GM23338 (cell line): ENCODE results near the gene DLGAP4. TPM values are rescaled to one million over a fixed set of nuclear protein-coding genes. Genes with fewer than 3 reads are reported as not detected.

Source experiments
- ATAC-seq: fragments of 200-7000 bp; cut with Tn5 transposase; 3 replicates; pipeline ENCODE4 v1.9.1; 2020
- DNase-seq: peaks from one replicate; pipeline ENCODE4 v3.0.0-alpha.2; 2015; ENCODE audit warnings: low spot score
- H2AFZ ChIP-seq: fragments of 200-600 bp; sonication (generic); 2 replicates; pipeline ENCODE4 v1.8.0; 2016; ENCODE audit warnings: antibody characterized with exemption, mild to moderate bottlenecking, moderate library complexity
- H3F3A ChIP-seq: fragments of 200-600 bp; sonication (generic); replicated peaks from 2 replicates; pipeline ENCODE4 v1.8.0; 2017; ENCODE audit warnings: antibody characterized with exemption, mixed run types, low read depth
- H3K27ac ChIP-seq: fragments of 200-600 bp; sonication (generic); 2 replicates; pipeline ENCODE4 v1.6.1; 2016; ENCODE audit warnings: low read depth
- H3K27me3 ChIP-seq: fragments of 200-600 bp; sonication (generic); 2 replicates; pipeline ENCODE4 v1.8.0; 2016; ENCODE audit warnings: mild to moderate bottlenecking, mixed run types, moderate library complexity; ENCODE audit not compliant: insufficient read depth
- H3K36me3 ChIP-seq: fragments of 200-600 bp; sonication (generic); 2 replicates; pipeline ENCODE4 v1.8.0; 2016; ENCODE audit warnings: mild to moderate bottlenecking; ENCODE audit not compliant: insufficient read depth
- H3K4me1 ChIP-seq: fragments of 200-600 bp; sonication (generic); 2 replicates; pipeline ENCODE4 v1.8.0; 2016; ENCODE audit warnings: mild to moderate bottlenecking, moderate library complexity; ENCODE audit not compliant: insufficient read depth
- H3K4me2 ChIP-seq: fragments of 200-600 bp; sonication (generic); 2 replicates; pipeline ENCODE4 v1.7.1; 2017; ENCODE audit warnings: mixed run types
- H3K4me3 ChIP-seq: fragments of 200-600 bp; sonication (generic); 2 replicates; pipeline ENCODE4 v1.6.1; 2016; ENCODE audit warnings: mixed run types
- H3K79me2 ChIP-seq: fragments of 200-600 bp; sonication (generic); replicated peaks from 2 replicates; pipeline ENCODE4 v1.8.0; 2017; ENCODE audit warnings: mild to moderate bottlenecking; ENCODE audit not compliant: insufficient read depth
- H3K9me2 ChIP-seq: fragments of 200-600 bp; sonication (generic); 2 replicates; pipeline ENCODE4 v1.8.0; 2017; ENCODE audit not compliant: insufficient read depth
- H4K20me1 ChIP-seq: fragments of 200-600 bp; sonication (generic); replicated peaks from 2 replicates; pipeline ENCODE4 v1.8.0; 2017; ENCODE audit warnings: mild to moderate bottlenecking; ENCODE audit not compliant: insufficient read depth
- H3K27ac Mint-ChIP-seq: 2 replicates; pipeline ENCODE4 v1.8.0; 2020; ENCODE audit warnings: inconsistent platforms, mild to moderate bottlenecking, moderate library complexity, mixed read lengths
- H3K27me3 Mint-ChIP-seq: 3 replicates; pipeline ENCODE4 v1.8.0; 2022; ENCODE audit warnings: low read depth, mild to moderate bottlenecking, moderate library complexity, mixed read lengths, inconsistent platforms; ENCODE audit not compliant: insufficient read depth, poor library complexity
- H3K36me3 Mint-ChIP-seq: 3 replicates; pipeline ENCODE4 v1.8.0; 2021; ENCODE audit warnings: low read depth, mild to moderate bottlenecking, inconsistent platforms, moderate library complexity, mixed read lengths
- H3K4me1 Mint-ChIP-seq: 3 replicates; pipeline ENCODE4 v1.8.0; 2020; ENCODE audit warnings: mild to moderate bottlenecking, inconsistent platforms, mixed read lengths
- H3K4me3 Mint-ChIP-seq: 3 replicates; pipeline ENCODE4 v1.8.0; 2021; ENCODE audit warnings: moderate library complexity, mild to moderate bottlenecking, inconsistent platforms, mixed read lengths
- H3K9me3 Mint-ChIP-seq: 3 replicates; pipeline ENCODE4 v1.8.0; 2020; ENCODE audit warnings: moderate library complexity, mild to moderate bottlenecking, inconsistent platforms, mixed read lengths
- CREB1 ChIP-seq: fragments of 250-450 bp; sonication (Bioruptor Pico); IDR thresholded peaks from 2 replicates; pipeline ENCODE4 v1.5.0; 2020; ENCODE audit warnings: low read depth, mild to moderate bottlenecking, moderate library complexity
- CTCF ChIP-seq, 2 experiments: fragments of 200-600 bp in 1 of 2; sonication (generic) in 1 of 2; conservative IDR thresholded peaks; 2 replicates each; pipeline versions ENCODE4 v1.5.1 to v1.6.1; 2016 to 2017; ENCODE audit warnings: antibody characterized with exemption in 2 of 2, low read depth in 2 of 2, mild to moderate bottlenecking in 2 of 2, moderate library complexity in 1 of 2
- ETS1 ChIP-seq: IDR thresholded peaks from 2 replicates; pipeline ENCODE4 v1.6.1; 2016; ENCODE audit warnings: antibody characterized with exemption
- EZH2 ChIP-seq: fragments of 200-600 bp; sonication (generic); IDR thresholded peaks from one replicate; pipeline ENCODE4 v1.8.0; 2017; ENCODE audit warnings: antibody characterized with exemption, mild to moderate bottlenecking, low read depth; ENCODE audit not compliant: unreplicated experiment
- EZH2phosphoT487 ChIP-seq: fragments of 200-600 bp; sonication (generic); IDR thresholded peaks from one replicate; pipeline ENCODE4 v1.8.1; 2018; ENCODE audit warnings: antibody characterized with exemption; ENCODE audit not compliant: unreplicated experiment
- JUNB ChIP-seq: IDR thresholded peaks from one replicate; pipeline ENCODE4 v1.6.1; 2016; ENCODE audit warnings: antibody characterized with exemption; ENCODE audit not compliant: unreplicated experiment
- NANOG ChIP-seq: IDR thresholded peaks from 2 replicates; pipeline ENCODE4 v1.6.1; 2016; ENCODE audit warnings: antibody characterized with exemption, borderline replicate concordance
- POLR2AphosphoS5 ChIP-seq: IDR thresholded peaks from 2 replicates; pipeline ENCODE4 v1.6.1; 2016; ENCODE audit warnings: antibody characterized with exemption, low read depth
- REST ChIP-seq: IDR thresholded peaks from one replicate; pipeline ENCODE4 v1.6.1; 2018; ENCODE audit warnings: antibody characterized with exemption; ENCODE audit not compliant: unreplicated experiment
- STAT1 ChIP-seq: IDR thresholded peaks from one replicate; pipeline ENCODE4 v1.6.1; 2016; ENCODE audit warnings: antibody characterized with exemption; ENCODE audit not compliant: unreplicated experiment
- ZNF114 ChIP-seq: fragments of 250-450 bp; sonication (Bioruptor Pico); IDR thresholded peaks from 2 replicates; pipeline ENCODE4 v1.5.0; 2020; ENCODE audit warnings: mild to moderate bottlenecking, moderate library complexity
- ZNF331 ChIP-seq: fragments of 250-450 bp; sonication (Bioruptor Pico); IDR thresholded peaks from 2 replicates; pipeline ENCODE4 v1.5.0; 2020; ENCODE audit warnings: low read depth, mild to moderate bottlenecking, moderate library complexity
- ZNF462 ChIP-seq: fragments of 250-450 bp; sonication (Bioruptor Pico); IDR thresholded peaks from 2 replicates; pipeline ENCODE4 v1.5.0; 2020; ENCODE audit warnings: mild to moderate bottlenecking, moderate library complexity
- polyA plus RNA-seq: library from polyadenylated mRNA; unstranded; fragments of >200 nt; fragmentation: Nextera tagmentation; extraction: Ambion mirVana; gene quantifications from 2 replicates; pipeline ENCODE4 v1.2.1, GENCODE V29; 2016
- total RNA-seq: library from RNA; depleted of rRNA; stranded (reverse); fragments of >200 nt; shearing (Covaris generic); gene quantifications from 2 replicates; pipeline ENCODE4 v1.2.3, GENCODE V29; 2014

Gene DLGAP4
- total and polyA plus RNA-seq, 2 experiments from 2014 or later, result 46.1 to 52.2 TPM

- no peak for DNase-seq
- no peak overlapping the region for H3K4me3 ChIP-seq
- H3K27ac Mint-ChIP-seq, result no peak overlapping the region
- H3K4me1 ChIP-seq, result peaks cover 24% of the 10 kb centered on the region
- TF ChIP-seq ZNF462 (no peak), JUNB (no peak), CTCF (conservative IDR thresholded peaks at IDR 0.05; ENCODE audit: low read depth in 2 of 2) (no peak), ETS1 (no peak), CREB1 (CRISPR knock-in tag) (no peak), EZH2phosphoT487 (no peak), POLR2AphosphoS5 (no peak), REST (no peak), ZNF114 (CRISPR knock-in tag) (no peak), ZNF331 (CRISPR knock-in tag) (no peak), EZH2 (no peak), NANOG (no peak), STAT1 (no peak)
- no peaks in the 10 kb centered on the region for H3K36me3 ChIP-seq
- peaks cover 38% of the 10 kb centered on the region for H3K36me3 Mint-ChIP-seq
- ATAC-seq, result no peak
- peaks cover 2% of the 10 kb centered on the region for H3K27me3 Mint-ChIP-seq
- peaks cover 28% of the 10 kb centered on the region for H3K4me1 Mint-ChIP-seq
- no peaks in the 10 kb centered on the region for H3K27me3 ChIP-seq
- H3K79me2 ChIP-seq, result peaks cover 34% of the 10 kb centered on the region
- no peaks in the 10 kb centered on the region for H4K20me1 ChIP-seq
- H3K9me3 Mint-ChIP-seq, result peaks cover 12% of the 10 kb centered on the region
- H3K4me3 Mint-ChIP-seq, result no peak overlapping the region
- peaks cover 2% of the 10 kb centered on the region; the same call in 1 of the 2 replicates for H3K9me2 ChIP-seq
- H3K4me2 ChIP-seq, result no peak overlapping the region
- H2AFZ ChIP-seq, result no peak overlapping the region
- H3K27ac ChIP-seq, result no peak overlapping the region
- peaks cover 5% of the 10 kb centered on the region for H3F3A ChIP-seq
These were observed 259.4 kb downstream of the DLGAP4 start for GRCh38 chr20:36565520-36565919.
